ENCODE measurements around the gene QRFP.

GRCh38 chr9:130918101-130918825 lies 21.7 kb upstream of the QRFP start:
- TF ChIP-seq CTCF (conservative IDR thresholded peaks at IDR 0.05 in 1 of 2, IDR thresholded peaks at IDR 0.05 in 1 of 2; ENCODE audit: low read depth in 1 of 2, low read length in 2 of 2) (no peak), EZH2 (IDR thresholded peaks at IDR 0.05; ENCODE audit: low read length, missing control alignments) (no peak)

Measured in fibroblast of lung (primary cell).